Loucy (cell line): ENCODE data around the gene EZR.

Experiments used
- H2AFZ ChIP-seq: fragments of 200-600 bp; sonication (generic); 2 replicates; pipeline ENCODE4 v1.6.0; 2016; ENCODE audit warnings: antibody characterized with exemption, mild to moderate bottlenecking, low read length, moderate library complexity
- H3F3A ChIP-seq: fragments of 200-600 bp; 2 replicates; pipeline ENCODE4 v1.6.0; 2016; ENCODE audit warnings: antibody characterized with exemption, low read depth, mild to moderate bottlenecking
- H3K27me3 ChIP-seq: fragments of 200-600 bp; sonication (generic); 2 replicates; pipeline ENCODE4 v1.6.1; 2014; ENCODE audit warnings: low read length, mild to moderate bottlenecking; ENCODE audit not compliant: insufficient read depth, poor library complexity, severe bottlenecking
- H3K36me3 ChIP-seq: fragments of 200-600 bp; sonication (generic); 2 replicates; pipeline ENCODE4 v1.6.1; 2016; ENCODE audit warnings: low read length; ENCODE audit not compliant: insufficient read depth
- H3K4me1 ChIP-seq: fragments of 200-600 bp; sonication (generic); 2 replicates; pipeline ENCODE4 v1.5.1; 2014; ENCODE audit warnings: low read length, mild to moderate bottlenecking; ENCODE audit not compliant: insufficient read depth, poor library complexity, severe bottlenecking
- H3K4me2 ChIP-seq: fragments of 200-600 bp; sonication (generic); 2 replicates; pipeline ENCODE4 v1.6.0; 2014; ENCODE audit warnings: antibody characterized with exemption, low read length, low read depth, mild to moderate bottlenecking; ENCODE audit not compliant: poor library complexity, severe bottlenecking
- H3K4me3 ChIP-seq: fragments of 200-600 bp; sonication (generic); 2 replicates; pipeline ENCODE4 v1.5.1; 2014; ENCODE audit warnings: low read length, mild to moderate bottlenecking, mixed read lengths; ENCODE audit not compliant: poor library complexity, severe bottlenecking
- H3K79me2 ChIP-seq: fragments of 200-600 bp; sonication (generic); 2 replicates; pipeline ENCODE4 v1.6.1; 2014; ENCODE audit warnings: low read length; ENCODE audit not compliant: insufficient read depth
- H3K9ac ChIP-seq: fragments of 200-600 bp; sonication (generic); 2 replicates; pipeline ENCODE4 v1.6.0; 2014; ENCODE audit warnings: mild to moderate bottlenecking, low read depth, low read length, moderate library complexity; ENCODE audit not compliant: poor library complexity, severe bottlenecking
- H3K9me2 ChIP-seq: fragments of 200-600 bp; sonication (generic); replicated peaks from 2 replicates; pipeline ENCODE4 v1.6.1; 2016; ENCODE audit warnings: low read depth, low read length, mixed read lengths
- H3K9me3 ChIP-seq: fragments of 200-600 bp; sonication (generic); 2 replicates; pipeline ENCODE4 v1.6.1; 2014; ENCODE audit warnings: mild to moderate bottlenecking, antibody characterized with exemption, low read length, low read depth; ENCODE audit not compliant: insufficient read depth
- H4K20me1 ChIP-seq: fragments of 200-600 bp; sonication (generic); 2 replicates; pipeline ENCODE4 v1.6.0; 2014; ENCODE audit warnings: antibody characterized with exemption, low read length, mild to moderate bottlenecking; ENCODE audit not compliant: insufficient read depth, poor library complexity, severe bottlenecking
- CTCF ChIP-seq: fragments of 200-600 bp; sonication (generic); conservative IDR thresholded peaks from 2 replicates; pipeline ENCODE4 v1.5.1; 2014; ENCODE audit warnings: mild to moderate bottlenecking, antibody characterized with exemption, low read length
- EZH2phosphoT487 ChIP-seq: fragments of 200-600 bp; IDR thresholded peaks from 2 replicates; pipeline ENCODE4 v1.6.1; 2018; ENCODE audit warnings: antibody characterized with exemption, mild to moderate bottlenecking, moderate library complexity, borderline replicate concordance

Gene EZR

GRCh38 chr6:158817728-158818580 lies 1.2 kb downstream of the EZR start:
- no peaks in the 10 kb centered on the region for H3K27me3 ChIP-seq
- no peaks in the 10 kb centered on the region for H3K9me2 ChIP-seq
- peak overlapping the region; percentile 93 for H3K4me2 ChIP-seq
- H3F3A ChIP-seq: no peaks in the 10 kb centered on the region
- peak overlapping the region; percentile 78 for H3K4me3 ChIP-seq
- 0 out of 2 replicates have a peak overlapping the region, but pooled peaks have one; percentile 54 for H2AFZ ChIP-seq
- H4K20me1 ChIP-seq: peaks cover 48% of the 10 kb centered on the region
- no peaks in the 10 kb centered on the region for H3K9me3 ChIP-seq
- H3K36me3 ChIP-seq: no peaks in the 10 kb centered on the region
- peaks cover 50% of the 10 kb centered on the region for H3K4me1 ChIP-seq
- peaks cover 50% of the 10 kb centered on the region for H3K79me2 ChIP-seq
- TF ChIP-seq EZH2phosphoT487: no peak
- TF ChIP-seq CTCF: no peak
- H3K9ac ChIP-seq: peak overlapping the region; percentile 72

GRCh38 chr6:158816803-158817727 lies 2.1 kb downstream of the EZR start:
- Histone ChIP-seq H4K20me1 (peaks cover 57% of the 10 kb centered on the region), H2AFZ (no peak overlapping the region), H3K4me3 (peak overlapping the region; percentile 78), H3K9me2 (no peaks in the 10 kb centered on the region), H3K79me2 (peaks cover 59% of the 10 kb centered on the region), H3K36me3 (no peaks in the 10 kb centered on the region), H3F3A (no peaks in the 10 kb centered on the region), H3K4me2 (peak overlapping the region; percentile 93), H3K27me3 (no peaks in the 10 kb centered on the region), H3K4me1 (peaks cover 58% of the 10 kb centered on the region), H3K9ac (peak overlapping the region; percentile 72), H3K9me3 (no peaks in the 10 kb centered on the region)
- TF ChIP-seq CTCF (no peak), EZH2phosphoT487 (no peak)

- Histone ChIP-seq H3K9me2 (no peaks in the 10 kb centered on the region), H4K20me1 (peaks cover 58% of the 10 kb centered on the region), H3K27me3 (no peaks in the 10 kb centered on the region), H3K9ac (no peak overlapping the region), H3K4me1 (peaks cover 60% of the 10 kb centered on the region), H3K36me3 (no peaks in the 10 kb centered on the region), H3F3A (no peaks in the 10 kb centered on the region), H3K9me3 (no peaks in the 10 kb centered on the region), H3K79me2 (peaks cover 67% of the 10 kb centered on the region), H2AFZ (no peak overlapping the region), H3K4me2 (peak overlapping the region; percentile 93), H3K4me3 (peak overlapping the region; percentile 78)
- no peak for TF ChIP-seq CTCF
- no peak for TF ChIP-seq EZH2phosphoT487
Observed at GRCh38 chr6:158816329-158816728, 2.8 kb downstream of the EZR start.
